HG02623 (cell line): ENCODE results near the gene ZBTB25.
A peak's percentile ranks its signal among the peaks of the same experiment; 100 is the strongest.

ENCODE experiments used
- ATAC-seq: cut with Tn5 transposase; IDR thresholded peaks from one replicate; pipeline ENCODE4 v1.9.1; 2021; ENCODE audit warnings: moderate library complexity; ENCODE audit not compliant: unreplicated experiment

Gene ZBTB25

GRCh38 chr14:64488590-64489099 lies 15.0 kb downstream of the ZBTB25 start:
- no peak for ATAC-seq

GRCh38 chr14:64478634-64479250 lies 24.9 kb downstream of the ZBTB25 start:
- ATAC-seq = no peak

DNA sequence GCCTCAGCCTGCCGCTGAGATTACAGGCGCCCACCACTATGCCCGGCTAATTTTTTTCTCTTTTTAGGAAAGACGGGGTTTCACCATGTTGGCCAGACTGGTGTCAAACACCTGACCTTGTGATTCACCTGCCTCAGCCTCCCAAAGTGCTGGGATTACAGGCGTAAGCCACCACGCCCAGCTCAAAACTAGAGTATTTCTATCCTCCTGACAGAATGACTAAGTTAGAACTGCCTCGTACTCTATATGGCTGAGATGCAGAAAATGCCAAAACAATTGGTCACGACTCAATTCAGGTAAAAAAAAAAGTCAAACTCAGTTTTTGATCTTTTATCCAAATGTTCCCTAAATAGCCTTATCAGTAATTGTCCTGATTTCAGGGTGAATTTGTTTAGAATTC lies 27.2 kb downstream of the ZBTB25 start:
- ATAC-seq = no peak

DNA sequence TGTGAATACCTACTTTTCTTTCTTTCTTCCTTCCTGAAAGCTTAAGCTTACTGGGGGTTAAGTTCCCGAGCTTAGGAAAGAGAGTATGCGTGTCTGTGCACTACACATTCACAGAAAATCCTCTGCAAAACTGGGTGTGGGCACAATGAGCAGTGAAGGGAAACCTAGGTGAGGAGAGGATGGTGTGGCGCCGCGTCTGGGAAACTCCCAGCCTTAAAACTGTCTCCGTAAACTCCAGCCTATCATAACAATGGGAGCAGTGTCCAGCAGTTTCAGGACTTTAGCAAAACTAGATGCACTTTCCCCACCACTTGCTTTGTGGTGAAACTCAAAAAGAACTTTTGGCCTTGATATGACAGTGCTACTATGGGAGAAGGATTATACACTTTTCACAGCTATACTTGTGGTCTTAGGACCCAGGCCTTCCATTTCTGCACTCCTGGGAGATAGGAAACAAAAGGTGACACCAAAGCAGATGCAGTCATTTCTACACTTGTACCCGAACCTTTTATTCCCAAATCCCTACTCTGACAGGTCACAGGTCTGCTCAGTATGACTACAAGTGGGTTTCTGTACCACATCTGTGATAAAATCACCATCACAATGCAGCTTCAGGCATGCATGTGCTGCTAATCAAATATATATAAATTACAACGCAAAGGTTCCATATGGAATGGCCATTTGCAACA lies 27.9 kb downstream of the ZBTB25 start:
- ATAC-seq = no peak

DNA sequence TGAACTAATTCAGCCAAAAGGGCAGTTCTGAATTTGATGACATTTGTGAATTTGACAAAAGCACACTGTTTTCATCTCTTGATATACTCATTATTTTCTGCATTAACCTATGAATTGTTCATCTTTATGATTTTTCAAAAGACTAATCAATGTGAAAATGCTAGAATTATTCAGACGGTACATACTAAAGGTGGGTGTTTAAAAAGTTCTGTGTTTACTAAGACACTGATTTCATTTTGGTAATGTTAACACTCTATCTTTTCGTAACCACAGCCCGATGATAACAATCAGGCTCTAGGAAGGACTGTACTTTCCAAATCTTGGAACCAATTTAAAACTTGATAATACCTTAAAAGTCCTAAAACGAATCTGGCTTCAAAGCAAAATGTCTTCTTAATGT lies 28.9 kb downstream of the ZBTB25 start:
- no peak for ATAC-seq

- ATAC-seq = no peak
These were observed 29.6 kb downstream of the ZBTB25 start for GRCh38 chr14:64474041-64474440.

- no peak for ATAC-seq
These were observed 35.2 kb downstream of the ZBTB25 start for GRCh38 chr14:64468451-64468850.

GRCh38 chr14:64467566-64467965 lies 36.1 kb downstream of the ZBTB25 start:
- ATAC-seq = no peak

DNA sequence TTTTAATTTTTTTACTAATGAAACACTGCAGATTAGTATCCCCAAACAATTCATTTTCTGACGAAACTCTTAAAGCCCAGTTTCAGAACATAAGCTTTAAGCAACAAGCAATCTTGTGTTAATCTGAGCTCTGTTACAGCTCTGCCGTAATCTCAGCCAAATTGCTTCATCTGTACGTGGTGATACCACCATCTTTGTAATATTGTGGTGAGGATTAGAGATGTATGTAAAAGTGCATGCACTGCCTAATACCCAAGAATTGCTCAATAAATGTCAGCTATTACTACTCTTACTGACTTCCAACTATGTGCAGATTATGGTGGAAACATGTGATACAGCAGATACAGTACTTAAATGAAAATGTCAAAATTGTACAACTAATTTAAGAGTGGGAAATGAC lies 36.5 kb downstream of the ZBTB25 start:
- no peak for ATAC-seq

DNA sequence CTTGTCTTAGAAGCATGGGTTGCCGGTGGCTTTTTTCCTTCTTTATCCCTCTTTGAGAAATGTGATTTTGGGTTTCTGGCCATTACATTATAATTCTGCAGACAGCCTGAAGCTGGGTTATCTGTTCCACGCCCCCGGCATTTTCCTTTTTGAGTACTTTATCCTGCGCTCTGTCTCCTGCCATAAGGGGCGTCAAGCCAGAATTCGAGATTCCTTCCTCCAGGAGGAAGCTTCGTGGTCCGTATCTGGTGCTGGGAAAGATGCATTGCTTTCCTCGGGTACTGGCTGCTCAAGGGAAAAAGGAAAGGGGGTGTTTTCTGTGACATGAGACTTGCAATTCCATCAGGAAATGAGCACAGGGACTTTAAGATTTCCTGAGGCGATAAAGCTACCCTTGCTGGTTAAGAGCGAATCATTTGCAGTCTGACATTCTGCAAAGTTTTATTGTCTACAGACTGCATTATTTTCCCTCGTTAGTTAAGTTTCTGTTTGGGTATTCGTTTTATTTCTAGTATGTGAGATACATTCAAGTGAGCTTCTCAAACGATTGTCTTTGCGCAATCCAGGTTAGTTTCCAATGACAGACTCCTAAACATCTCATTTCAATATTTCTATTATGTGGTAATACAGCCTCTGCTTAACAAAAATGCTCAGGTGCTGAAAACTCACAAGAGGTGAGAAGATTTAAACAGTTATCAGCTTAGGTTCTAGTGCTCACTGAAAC lies 37.6 kb downstream of the ZBTB25 start:
- ATAC-seq = no peak

DNA sequence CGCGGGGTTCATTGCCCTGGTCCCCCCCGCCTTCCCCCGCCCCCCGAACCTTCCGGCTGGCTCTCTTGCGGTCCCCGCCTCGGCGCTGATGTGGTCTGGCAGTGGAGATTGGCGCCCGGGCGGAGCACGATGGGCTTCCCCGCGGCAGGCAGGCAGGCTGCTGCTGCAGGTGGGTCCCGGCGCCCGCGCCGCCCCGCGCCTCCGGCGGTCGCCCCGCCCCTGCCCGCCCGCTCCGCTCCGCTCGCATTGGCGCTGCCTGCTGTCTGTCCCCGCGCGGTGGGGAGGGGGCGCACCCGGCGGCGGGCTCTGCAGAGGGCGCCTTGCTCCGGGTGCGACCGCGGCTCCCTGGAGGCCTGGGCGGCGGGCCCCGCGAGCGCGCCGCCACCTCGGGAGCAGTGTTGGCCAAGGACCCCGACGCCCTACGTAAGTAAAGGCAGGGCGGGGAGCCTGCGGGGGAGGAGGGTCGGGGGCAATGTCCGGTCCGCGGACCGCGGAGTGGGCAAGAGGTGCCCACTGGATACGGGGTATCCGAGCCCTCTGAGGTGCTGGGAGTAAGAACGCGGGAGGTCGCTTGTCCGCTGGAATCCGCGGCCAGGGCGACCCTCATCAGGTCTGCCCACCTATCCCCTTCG lies 38.3 kb downstream of the ZBTB25 start, which contains the start of gene AKAP5:
AKAP5 (plus strand) TSS at position 309 of the 632 bp plus-strand sequence. CDS start 2,896 bp downstream, outside the sequence.
- peak; percentile 57 for ATAC-seq

GRCh38 chr14:64464651-64465050 lies 39.0 kb downstream of the ZBTB25 start:
- no peak for ATAC-seq

- no peak for ATAC-seq
These were observed 39.8 kb downstream of the ZBTB25 start for GRCh38 chr14:64463873-64464272.

DNA sequence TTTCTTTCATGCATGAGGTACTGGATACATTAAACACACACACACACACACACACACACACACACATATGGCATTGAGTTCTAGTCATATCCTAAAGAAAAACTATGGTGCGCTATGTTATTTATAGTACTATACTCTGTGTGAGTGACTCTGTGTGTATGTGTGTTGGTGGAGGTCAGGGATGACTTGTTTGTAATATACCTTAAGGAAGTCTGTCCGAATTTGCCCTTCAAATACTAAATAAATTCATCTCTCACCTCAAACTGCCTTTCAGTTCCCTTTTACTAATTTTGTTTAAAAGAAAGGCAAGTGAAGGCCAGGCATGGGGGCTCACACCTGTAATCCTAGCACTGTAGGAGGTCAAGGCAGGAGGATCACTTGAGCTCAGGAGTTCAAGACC lies 40.4 kb downstream of the ZBTB25 start:
- ATAC-seq = no peak

- ATAC-seq = no peak
These were observed 42.4 kb downstream of the ZBTB25 start for GRCh38 chr14:64461221-64461620.

- ATAC-seq = no peak
These were observed 44.1 kb downstream of the ZBTB25 start for GRCh38 chr14:64459405-64460136.

- ATAC-seq = no peak
These were observed 49.0 kb downstream of the ZBTB25 start for GRCh38 chr14:64454671-64455070.

- ATAC-seq = peak; percentile 43
These were observed 53.4 kb downstream of the ZBTB25 start for GRCh38 chr14:64450255-64450654.

GRCh38 chr14:64447876-64448670 lies 55.6 kb downstream of the ZBTB25 start:
- ATAC-seq = no peak
